ENCODE results near the gene TCEANC2.
A peak's percentile ranks its signal among the peaks of the same experiment; 100 is the strongest.
"Not testable (repeated sequence)": the region's sequence is repeated elsewhere in the genome, so short reads cannot be mapped to it uniquely, and the experiment has no call there.

The TCEANC2 gene

DNA sequence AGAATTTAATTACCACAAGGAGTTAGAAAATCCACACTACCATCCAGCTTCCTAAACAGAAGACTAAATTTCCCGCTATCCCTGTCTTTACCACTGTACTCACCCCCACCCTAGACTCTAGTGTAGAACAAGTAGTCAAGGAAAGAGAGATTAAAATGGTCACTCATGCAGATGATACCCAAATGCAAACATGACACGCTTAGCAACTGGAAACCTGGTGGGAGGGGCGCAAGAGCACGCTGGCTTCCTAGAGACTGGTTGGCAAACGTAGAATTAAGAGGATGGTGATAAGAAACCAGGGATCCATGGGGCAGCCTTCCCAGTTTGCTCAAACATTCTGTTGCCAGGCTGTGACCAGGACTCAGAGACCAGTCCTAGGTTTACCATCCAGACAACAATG lies 25.6 kb upstream of the TCEANC2 start:
- no peak for DNase-seq (ENCODE audit: low spot score)

DNA sequence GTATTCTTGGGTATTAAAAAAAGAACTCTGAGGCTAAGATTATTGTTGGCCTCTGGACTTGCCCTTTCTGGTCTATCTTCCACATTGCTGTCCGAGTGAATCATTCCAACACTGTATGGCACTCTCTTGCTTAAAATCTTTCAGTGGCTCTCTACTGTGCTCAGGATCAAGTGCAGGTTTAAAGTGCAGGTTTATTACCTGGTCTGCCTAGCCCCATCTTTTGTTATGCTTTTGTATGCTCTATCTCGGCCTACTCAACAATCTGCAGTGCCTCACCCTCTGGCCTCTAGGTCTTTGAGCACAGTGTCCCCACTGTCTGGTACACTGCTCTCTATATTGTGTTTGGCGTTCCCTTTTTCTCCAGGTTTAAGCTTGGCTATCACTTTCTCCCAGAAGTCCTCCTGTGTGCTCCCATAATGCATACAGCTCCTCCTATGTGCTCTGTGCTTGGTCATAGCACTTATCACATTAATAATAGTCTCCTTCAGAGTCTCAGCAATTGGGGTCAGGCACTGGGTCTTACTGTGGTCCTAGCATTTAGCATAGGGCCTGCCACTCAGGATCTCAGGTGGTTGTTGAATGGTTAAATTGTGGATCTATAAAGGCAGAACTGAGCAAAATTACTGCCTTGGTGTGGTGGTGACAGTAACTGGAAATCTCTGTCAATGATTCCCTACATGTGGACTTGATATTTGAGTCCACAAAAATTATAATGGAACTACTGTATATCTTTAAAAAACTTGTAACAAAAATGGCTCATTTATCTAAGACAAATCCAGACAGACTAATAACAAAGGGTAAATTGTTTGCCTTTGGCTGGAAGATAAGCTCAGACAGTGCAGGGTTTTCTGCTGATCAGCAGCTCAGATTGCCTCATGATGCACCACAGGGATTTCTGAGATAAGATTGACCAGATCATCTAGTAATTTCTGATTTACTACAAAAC lies 24.8 kb upstream of the TCEANC2 start:
- DNase-seq (ENCODE audit: low spot score), result no peak

- DNase-seq (ENCODE audit: low spot score), result peak; percentile 23
Measured at GRCh38 chr1:54037476-54037875, 15.9 kb upstream of the TCEANC2 start.

DNA sequence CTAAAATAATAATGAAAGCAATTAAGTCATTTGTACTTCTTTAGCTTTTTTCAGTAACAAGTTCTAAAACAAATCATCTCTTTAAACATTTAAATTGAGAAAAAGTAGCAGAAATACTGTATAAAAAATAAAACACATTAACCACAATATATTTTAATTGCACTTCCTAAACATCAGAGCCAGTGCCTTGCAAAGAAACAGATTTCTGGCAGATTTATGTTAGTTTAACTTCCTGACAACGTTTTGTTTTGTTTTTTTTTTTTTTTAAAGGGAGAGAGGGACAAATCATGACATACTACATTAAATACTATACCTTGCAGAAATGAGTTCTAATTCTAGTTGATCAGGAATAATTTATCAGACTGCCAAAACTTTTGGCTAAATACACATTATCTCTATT lies 11.6 kb upstream of the TCEANC2 start:
- DNase-seq (ENCODE audit: low spot score), result no peak

- no peak for DNase-seq (ENCODE audit: low spot score)
Measured at GRCh38 chr1:54045496-54045895, 7.9 kb upstream of the TCEANC2 start.

DNA sequence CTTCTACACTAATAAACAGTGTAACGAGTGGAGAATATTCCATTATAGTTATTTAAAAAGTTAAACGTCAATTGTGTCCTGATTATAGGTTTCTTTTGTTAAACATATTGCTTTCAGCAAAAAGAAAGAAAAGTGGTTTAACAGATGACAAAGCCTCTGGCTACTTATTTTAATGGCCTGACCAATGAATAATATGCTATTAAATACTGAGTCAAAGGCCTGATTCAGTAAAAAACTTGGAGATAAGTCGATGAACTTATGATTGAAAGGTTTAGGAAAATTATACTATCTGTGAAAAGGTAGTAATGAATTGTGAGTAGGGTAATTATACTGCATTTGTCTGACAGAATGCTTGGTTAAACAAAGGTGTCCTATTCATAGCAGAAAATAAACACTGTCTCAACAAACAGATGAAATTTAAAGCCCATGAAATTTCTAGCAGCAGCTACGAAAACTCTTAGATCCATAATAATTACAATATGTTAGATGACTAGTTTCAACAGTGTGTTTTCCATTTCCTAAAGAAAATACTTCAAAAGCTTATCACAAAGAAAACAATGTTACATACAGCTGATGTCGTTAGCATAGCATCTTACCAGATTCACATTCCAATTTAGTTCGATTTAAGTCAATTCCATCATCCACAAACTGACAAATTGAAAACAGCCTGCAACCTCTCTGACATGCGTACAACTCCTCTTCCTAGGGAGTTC lies 6.6 kb upstream of the TCEANC2 start:
- no peak for DNase-seq (ENCODE audit: low spot score)

DNA sequence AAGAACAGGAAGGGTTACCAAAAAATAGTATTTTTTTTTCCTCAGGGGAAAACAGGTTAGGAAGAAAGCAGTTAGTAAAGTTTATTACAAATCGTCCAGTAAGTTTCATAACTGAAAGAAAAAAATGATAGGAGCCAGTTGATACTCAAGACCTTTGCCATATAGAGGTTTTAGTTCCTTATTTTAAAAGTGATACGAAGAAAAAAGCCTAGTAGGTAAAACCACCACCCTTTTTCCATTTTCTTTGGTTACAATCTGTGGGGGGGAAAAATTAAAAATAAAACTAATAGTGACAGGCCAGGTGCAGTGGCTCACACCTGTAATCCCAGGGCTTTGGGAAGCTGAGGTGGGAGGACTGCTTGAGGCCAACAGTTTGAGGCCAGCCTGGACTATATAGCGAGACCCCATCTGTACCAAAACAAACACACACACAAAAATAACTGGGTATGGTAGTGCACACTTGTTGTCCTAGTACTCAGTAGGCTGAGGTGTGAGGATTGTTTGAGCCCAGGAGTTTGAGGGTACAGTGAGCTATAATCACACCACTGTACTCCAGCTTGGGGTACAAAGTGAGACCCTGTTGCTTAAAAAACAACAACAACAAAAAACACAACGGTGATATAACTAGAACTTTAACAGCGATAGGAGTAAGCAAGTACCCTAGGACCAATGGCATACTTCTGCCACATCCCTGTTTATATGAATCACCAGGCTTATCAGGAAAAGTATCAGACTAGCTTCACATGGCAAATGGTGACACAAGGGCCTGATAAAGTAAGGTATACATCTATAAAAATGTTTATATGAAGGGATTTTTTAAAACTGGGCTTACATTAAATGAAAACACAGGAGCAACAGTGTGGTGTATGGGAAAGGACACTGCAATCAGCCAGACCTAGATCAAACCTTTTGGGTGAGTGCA lies 5.8 kb upstream of the TCEANC2 start:
- DNase-seq (ENCODE audit: low spot score), result peak; percentile 38

DNA sequence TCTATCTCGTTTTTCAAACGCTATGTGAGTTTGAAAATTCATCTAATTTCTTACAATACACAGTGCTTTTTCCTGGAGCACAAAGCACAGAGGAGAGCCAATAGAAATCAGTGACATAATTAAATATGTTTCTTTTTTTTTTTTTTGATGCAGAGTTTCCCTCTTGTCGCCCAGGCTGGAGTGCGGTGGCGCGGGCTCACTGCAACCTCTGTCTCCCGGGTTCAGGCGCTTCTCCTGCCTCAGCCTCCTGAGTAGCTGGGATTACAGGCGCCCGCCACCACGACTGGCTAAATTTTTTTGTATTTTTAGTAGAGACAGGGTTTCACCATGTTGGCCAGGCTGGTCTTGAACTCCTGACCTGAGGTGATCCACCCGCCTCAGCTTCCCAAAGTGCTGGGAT lies 3.0 kb upstream of the TCEANC2 start:
- not testable (repeated sequence) for DNase-seq (ENCODE audit: low spot score)

GRCh38 chr1:54051933-54052430 lies 1.4 kb upstream of the TCEANC2 start:
- DNase-seq (ENCODE audit: low spot score), result no peak

DNA sequence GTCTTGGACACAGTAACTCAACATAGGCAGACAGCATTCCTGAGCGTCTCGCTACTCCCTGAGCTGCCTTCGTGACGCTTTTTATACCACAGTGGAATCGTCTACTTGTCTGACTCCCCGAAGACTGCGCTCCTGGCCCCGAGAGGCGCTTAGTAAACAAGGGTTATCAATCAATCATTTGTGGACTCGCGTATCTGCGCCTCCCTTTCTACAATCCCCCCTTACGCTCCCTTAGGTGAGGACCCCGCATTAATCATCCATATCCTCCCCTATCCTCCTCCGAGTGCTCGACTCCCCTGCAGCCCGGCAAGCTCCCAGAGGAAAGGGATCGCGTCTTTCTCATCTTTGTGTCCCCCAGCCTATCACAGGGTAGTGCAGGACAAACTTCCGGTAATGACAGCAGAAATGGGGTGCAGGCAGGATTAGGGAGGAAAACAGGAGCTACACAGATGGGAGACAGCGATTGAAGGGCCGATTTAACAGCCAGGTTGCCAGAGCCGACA lies 926 bp upstream of the TCEANC2 start:
- peak; percentile 54 for DNase-seq (ENCODE audit: low spot score)

GRCh38 chr1:54053745-54054437 lies 483 bp downstream of the TCEANC2 start:
- peak; percentile 30 for DNase-seq (ENCODE audit: low spot score)

DNA sequence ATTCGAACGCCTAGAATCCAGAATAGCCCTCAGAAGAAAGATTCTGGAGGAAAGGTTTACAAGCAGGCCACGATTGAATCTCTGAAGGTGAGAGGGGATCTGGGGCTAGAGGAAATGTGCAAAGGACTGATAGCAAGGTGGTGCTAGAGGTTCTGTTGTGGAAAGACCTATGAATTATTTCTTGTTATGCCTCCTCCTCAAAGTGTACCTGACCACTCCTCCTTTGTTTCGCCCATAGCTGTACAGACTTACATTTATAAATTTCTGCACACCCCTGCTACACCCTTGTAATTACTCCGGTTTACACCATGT lies 986 bp downstream of the TCEANC2 start:
- peak; percentile 26 for DNase-seq (ENCODE audit: low spot score)

- no peak for DNase-seq (ENCODE audit: low spot score)
Measured at GRCh38 chr1:54064299-54064698, 10.9 kb downstream of the TCEANC2 start.

DNA sequence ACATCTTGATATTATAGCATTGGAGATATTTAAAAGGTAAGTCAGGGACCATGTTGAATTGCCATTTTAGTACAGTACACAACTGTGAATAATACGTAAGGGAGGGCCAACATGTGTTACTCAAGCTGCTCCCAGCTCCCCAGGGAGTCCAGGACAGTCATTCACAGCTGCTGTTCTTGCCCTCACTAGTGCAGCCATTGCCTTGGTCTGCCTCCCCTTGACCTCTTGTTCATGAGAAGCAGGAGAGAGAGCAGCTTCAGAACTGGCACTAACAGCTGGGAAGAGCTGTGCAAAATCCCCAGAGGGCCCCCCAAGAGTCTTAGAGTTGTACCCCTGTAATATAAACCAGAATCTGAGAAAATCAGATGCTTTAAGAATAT lies 16.4 kb downstream of the TCEANC2 start:
- no peak for DNase-seq (ENCODE audit: low spot score)

DNA sequence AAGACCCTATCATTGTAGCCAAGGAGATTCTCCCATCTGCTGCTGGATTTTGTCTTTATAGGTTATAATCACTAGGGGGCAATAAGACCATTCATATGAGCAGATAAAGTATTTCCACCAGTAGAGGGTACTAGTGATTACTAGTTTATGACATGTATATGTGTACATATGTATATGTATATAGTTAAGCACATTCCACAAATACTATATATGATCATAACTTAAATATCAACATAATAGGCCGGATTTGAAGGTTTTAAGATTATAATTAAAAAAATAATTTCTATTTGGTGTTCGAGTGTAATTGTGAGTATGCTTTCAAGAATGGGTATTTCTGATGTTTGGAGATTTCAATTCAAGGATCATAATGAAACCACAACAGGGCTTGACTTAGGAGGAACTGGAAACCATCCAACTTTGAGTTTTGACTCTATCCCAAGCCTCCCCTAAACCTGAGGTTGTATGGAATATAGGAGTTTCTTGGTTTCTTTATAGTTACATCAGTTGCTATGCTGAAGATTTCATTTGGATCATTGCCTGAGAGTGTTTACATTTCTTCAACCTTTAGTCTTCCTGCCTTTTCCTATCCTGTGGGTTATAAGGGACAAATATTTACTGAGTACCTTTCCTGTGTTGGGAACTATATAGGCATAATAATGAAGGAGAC lies 16.9 kb downstream of the TCEANC2 start:
- peak; percentile 81 for DNase-seq (ENCODE audit: low spot score)

DNA sequence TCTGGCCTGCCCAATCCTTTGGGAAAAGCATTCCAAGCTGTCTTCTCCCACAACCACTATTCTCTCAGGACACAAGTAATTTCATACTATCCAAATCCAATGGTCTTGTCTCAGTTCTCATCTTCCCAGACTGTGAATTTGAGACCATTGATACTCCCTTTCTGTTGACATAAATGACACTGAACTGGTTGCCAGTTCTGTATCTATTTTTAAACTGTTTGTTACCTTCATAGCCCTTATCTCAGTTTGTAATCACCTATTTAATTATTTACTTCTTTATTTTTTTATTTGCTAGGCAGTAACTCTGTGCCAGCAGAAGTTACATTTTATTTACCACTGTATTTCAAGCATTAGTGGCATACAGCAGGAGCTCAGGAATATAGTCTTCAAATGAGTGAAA lies 24.0 kb downstream of the TCEANC2 start:
- no peak for DNase-seq (ENCODE audit: low spot score)

DNA sequence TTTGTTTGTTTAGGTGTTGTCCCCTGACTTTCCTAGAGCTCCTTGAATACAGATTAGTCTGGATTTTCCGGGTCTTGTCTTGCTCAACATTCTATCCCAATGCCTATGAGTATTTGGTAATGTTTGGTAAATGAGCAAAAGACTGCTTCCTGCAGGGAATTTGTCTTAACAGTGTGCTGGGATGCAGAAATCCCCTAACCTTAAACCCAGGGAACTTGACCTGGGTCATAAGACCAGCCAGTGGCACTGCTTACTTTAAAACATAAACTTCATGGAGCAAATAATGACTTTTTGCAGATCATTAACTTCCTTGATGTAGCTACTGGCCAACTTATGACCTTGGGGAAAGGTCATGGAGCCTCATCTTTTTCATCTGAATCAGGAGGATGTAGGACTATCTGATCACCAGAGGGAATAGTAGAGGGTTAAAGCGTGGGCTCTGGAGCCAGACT lies 27.2 kb downstream of the TCEANC2 start:
- no peak for DNase-seq (ENCODE audit: low spot score)

DNA sequence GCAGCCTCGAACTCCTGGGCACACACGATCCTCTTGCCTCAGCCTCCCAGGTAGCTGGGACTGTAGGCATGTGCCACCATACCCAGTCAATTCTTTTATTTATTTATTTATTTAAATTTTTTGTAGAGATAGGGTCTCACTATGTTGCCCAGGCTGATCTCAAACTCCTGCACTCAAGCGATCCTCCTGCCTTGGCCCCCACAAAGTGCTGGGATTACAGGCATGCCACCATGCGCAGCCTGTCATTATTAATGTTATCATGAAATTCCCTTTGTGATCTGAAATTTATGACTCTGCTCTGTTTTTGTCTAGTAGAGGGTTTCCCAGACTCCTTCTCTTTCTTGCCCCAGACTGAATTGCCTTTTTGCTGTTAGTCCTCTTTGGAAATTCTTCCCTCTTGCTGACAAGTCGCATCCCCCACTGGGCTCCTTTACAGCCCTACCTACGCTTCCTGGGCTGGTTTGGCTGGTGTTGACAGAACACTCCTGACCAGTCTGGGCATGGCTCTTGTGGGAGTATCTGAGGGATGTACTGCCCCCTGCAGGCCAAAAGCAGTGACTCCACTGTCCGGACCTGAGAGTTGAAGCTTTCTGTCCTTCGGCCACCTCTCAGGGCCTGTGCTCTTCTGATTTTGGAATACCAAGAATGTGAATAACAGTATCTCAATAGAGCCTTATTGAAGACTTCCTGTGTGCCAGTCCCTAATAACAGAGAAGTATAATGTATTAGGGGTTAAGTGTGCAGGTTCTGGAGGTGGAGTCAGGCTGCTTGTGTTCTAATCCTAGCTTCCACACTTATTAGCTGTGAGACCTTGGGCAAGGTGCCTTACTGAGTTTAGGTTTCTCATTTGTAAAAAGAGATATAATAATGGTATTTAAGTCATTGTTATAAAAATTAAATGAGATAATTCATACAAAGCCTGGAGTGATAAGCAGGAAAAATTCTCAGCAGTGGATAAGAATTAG lies 28.2 kb downstream of the TCEANC2 start:
- DNase-seq (ENCODE audit: low spot score), result peak; percentile 78

DNA sequence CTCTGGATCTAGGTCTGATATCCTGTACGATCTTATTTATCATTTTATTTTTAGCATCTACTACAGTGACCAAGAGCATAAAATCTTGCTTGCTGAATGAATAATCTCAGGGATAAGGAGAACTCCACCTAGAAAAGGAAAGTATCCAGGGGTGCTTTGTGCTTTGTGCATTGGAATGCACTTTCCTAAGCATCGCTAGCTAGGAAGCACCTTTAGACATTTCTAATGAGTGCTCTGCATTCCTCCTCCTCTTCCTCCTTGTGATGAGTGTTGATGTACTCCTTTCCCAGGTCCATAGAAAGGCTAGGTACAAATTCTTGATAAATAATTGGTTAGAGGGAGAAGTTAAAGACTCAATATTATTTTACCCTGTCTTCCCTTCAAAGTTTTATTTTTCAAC lies 31.4 kb downstream of the TCEANC2 start:
- no peak for DNase-seq (ENCODE audit: low spot score)

DNA sequence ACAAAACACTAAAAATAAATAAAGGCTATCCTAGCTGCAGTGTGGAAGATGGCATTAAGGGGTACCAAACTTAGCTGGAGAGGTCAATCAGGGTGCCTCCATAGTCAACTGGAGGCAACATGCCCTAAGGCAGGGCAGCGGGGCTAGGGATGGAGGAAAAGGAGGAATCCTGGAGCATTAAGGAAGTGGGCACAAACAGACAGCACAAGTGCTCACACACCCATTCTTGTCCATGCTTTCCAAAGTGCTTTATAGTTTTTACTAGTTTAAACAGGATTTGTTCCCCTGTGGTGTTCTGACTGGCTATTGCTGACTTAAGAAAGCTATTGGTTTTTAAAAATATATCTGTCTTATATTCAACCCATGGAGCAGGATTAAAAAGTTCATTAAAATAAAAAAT lies 33.3 kb downstream of the TCEANC2 start:
- DNase-seq (ENCODE audit: low spot score), result no peak
